Spleen (tissue), 7 donors: ENCODE measurements around the gene SFXN2.

Experiments
- CTCF ChIP-seq, 11 experiments: fragments of 200-600 bp in 7 of 11; fragments of 450-650 bp in 4 of 11; sonication (generic) in 4 of 11; IDR thresholded peaks in 8 of 11; conservative IDR thresholded peaks in 3 of 11; 1 replicate in 7 of 11; 2 replicates in 4 of 11; pipeline versions ENCODE4 v1.4.0 to v1.8.0; 2016 to 2021; ENCODE audit warnings: antibody characterized with exemption in 11 of 11, inconsistent platforms in 4 of 11, mild to moderate bottlenecking in 1 of 11
- POLR2A ChIP-seq, 3 donors: fragments of 450-650 bp; IDR thresholded peaks; one replicate each; pipeline ENCODE4 v1.5.1; 2017; ENCODE audit warnings: antibody characterized with exemption in 3 of 3, mild to moderate bottlenecking in 1 of 3
- POLR2AphosphoS5 ChIP-seq, 3 donors: sonication (generic); formaldehyde crosslinking; IDR thresholded peaks; one replicate each; pipeline ENCODE4 v1.5.1; 2017; ENCODE audit warnings: antibody characterized with exemption in 3 of 3
- donor health status: DM: no; HTN: no; CAD: no; lungs with moderate emphysema.
- donor health status: DM: no; HTN: no; CAD: no.
- donor health status: DM: no; HTN: no; CAD: no.

- no peak for TF ChIP-seq CTCF (IDR thresholded peaks at IDR 0.05 in 8 of 11, conservative IDR thresholded peaks at IDR 0.05 in 3 of 11)
- TF ChIP-seq POLR2AphosphoS5 (IDR thresholded peaks at IDR 0.05): no peak
- TF ChIP-seq POLR2A (IDR thresholded peaks at IDR 0.05): no peak
These were observed 37.7 kb upstream of the SFXN2 start for GRCh38 chr10:102676534-102677315.
